HG03280 (cell line): ENCODE results near the gene FKBP8.

ENCODE experiments used
- ATAC-seq: cut with Tn5 transposase; IDR thresholded peaks from one replicate; pipeline ENCODE4 v1.9.1; 2021; ENCODE audit warnings: mild to moderate bottlenecking, moderate library complexity; ENCODE audit not compliant: unreplicated experiment

FKBP8 gene

DNA sequence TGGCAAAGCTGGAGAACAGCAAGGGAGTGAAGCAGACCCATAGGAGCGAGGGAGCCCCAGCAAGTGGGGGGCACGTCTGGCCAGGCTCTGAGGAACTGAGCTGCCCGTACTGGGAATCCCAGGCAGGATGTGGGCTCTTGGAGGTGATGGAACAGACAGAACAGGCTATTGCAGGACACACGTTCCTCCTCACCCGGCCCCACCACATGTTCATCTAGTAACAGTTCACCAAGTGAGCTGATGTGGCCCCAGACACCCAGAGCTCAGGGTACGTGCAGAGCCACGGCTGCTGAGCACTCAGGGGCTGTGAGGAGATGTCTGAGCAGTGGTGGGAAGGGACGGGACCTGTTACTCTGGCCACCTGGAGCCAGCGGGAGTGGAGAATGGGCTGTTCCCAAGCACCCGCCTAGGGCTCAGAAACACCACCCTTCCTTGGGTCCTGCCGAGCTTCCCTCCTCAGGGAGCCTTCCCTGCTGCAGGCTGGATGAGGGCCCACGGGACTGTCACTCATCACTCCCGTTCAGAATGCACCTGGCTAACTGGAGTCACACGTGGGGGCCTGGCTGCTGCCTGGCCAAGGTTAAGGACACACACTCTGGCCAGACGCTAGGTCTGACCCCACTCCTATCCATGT lies 39.9 kb downstream of the FKBP8 start:
- no peak for ATAC-seq

DNA sequence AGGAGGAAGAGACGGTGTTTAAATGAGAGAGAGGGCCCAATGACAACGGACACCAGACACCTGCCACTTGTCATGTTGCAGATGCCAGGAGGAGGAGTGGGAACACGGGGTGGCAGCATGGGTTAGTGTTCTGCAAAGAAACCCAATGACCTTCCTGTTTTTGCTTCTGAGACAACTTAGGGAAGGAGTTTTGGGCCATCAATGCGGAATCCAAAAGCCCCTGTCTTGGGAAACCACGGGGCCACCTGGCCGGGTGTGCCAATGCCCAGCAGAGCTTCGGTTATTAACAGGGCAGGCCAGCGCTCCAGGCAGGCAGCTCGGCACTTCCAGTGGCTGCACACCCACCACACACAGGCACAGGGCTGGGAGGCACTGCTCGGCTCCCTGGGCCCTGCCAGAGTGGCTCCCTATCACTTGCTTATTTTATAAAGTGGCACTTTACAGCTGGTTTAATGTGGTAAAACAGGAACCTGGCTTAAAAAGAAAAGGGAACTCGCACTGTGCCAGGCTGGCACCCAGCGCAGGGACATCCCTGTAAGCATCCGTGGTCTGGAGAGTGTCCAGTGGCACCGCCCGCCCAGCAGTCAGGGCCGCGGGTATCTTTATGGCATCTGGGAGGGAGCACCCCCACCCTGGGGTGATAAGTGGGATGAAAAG lies 40.6 kb downstream of the FKBP8 start:
- ATAC-seq: no peak

DNA sequence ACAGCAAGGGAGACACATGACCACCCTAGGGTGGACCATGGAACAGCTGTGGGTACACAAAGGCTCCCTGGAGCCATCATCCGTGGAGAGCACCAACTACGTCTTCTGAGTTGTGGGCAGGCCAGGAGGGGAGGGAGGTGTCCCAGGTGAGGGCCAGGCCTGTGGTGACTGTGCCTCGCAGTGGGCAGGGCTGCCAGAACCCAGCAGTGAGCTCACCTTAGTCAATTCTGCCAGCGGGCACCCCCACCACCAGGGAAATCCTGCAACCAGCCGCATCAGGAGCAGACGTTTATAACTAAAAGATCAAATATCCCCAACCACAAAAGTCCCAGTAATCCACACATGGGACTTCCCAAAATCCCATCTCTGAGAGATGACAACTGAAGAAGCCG lies 41.1 kb downstream of the FKBP8 start:
- no peak for ATAC-seq

DNA sequence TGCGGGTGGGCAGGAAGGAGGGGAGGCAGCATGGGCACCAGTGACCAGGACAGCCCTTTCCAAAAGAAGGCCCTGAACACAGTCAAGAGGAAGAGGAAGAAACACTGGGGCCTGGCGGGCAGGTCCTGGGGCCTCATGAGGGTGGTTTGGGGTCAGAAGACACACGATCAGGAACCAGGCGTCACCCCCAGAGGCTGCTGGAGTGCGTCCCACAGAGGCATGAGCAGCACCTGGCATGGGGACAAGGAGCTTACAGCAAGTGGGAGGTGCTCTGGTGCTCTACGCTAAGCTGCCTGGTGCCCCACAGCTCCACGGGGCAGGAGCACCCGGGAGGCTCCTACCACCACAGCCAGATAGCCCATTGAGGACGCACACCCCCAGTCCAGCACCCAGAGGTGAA lies 41.5 kb downstream of the FKBP8 start:
- ATAC-seq: no peak

DNA sequence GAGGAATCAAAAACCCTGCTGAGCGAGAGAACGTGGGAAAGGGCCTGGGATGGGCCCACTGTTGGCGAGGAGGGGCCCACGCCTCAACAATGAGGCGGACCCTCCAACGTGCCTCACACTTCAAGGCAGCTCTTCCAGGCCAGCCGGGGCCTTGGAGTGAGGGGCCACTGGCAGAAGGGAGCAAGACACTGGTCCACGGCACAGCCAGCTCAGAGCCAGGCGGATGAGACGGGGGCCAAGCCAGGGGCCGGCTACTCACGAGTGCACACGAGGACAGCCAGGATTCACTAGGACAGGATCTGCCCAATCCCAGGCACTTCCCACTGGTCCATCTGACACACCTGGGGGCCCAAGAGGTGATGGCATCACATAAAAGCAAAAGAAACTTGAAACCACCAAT lies 42.0 kb downstream of the FKBP8 start:
- no peak for ATAC-seq

DNA sequence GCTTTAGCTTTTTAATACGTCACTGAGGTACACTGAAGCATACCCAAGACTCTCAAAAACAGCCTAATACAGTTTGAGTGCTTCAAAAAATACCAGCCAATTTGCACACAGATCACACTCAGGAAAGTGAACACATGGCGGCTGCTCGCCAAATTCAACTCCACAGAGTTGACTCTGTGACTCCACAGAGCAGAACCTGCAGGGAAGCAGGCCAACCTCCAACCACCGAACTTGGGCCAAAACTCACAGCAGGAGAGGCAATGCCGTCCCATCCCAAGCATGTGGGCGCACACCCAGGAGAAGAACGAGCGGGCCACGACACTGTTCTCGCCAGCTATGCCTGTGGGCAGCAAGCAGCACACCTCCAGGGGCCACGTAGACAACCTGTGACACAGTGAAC lies 42.6 kb downstream of the FKBP8 start:
- no peak for ATAC-seq

DNA sequence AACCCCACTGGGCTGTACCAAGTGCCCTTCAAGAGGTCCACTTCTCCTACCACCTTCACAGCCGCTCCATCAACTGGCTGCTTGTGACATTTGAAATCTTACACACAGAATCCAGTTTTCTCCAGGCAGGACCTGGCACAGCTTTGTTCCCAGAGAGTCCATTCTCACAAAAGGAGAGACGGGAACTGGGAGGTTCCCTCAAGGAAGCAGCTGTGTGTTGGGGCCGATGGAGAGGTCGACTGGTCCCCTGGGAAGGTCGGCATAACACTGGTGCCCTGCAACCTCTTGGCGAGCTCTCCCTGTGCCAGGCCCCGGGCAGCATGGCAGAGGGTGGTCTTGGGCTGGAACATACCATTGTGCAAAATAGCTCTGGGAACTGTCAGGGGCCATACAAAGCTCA lies 43.0 kb downstream of the FKBP8 start:
- no peak for ATAC-seq

DNA sequence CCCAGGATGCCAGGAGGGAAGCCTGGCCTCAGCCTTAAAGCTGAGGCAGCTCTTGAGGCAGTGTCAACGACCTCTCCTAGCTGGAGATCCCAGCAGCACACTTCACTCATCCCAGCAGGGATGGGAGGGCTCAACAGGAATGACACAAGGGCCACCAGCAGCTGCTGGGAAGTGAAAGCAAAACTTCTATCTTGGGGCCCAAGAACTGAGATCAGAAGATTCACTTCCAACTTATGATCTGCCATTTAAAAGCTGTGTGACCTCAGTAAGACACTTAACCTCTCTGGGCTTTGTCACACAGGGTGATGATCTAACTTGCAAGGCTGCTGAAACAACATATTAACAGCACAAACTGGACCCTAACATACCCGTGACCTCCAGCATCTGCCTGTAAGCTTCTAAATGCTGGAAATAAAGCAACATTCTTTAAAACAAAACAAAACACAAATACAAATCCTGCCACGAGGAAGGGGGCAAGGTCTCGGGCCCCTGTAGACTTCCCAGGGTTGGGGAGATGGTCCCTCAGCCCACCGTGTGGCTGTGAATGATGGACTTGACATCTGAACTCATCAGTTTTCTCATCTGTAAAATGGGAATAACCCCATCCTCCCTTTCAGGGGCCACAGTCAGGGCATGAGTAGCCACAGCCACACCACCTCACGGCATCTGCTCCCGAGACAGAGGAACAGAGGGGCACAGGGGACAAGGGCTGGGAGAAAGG lies 44.2 kb downstream of the FKBP8 start:
- no peak for ATAC-seq

DNA sequence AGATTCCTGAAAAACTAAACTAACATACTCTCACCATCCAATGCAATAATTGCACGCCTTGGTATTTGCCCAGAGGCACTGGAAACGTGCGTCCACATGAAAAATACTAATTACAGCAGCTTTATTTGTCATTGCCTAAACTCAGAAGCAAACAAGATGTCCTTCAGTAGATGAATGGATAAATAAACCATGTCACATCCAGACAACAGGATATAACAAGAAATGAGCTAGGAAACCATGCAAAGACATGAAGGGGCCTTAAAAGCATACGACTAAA lies 46.5 kb downstream of the FKBP8 start:
- ATAC-seq: no peak

DNA sequence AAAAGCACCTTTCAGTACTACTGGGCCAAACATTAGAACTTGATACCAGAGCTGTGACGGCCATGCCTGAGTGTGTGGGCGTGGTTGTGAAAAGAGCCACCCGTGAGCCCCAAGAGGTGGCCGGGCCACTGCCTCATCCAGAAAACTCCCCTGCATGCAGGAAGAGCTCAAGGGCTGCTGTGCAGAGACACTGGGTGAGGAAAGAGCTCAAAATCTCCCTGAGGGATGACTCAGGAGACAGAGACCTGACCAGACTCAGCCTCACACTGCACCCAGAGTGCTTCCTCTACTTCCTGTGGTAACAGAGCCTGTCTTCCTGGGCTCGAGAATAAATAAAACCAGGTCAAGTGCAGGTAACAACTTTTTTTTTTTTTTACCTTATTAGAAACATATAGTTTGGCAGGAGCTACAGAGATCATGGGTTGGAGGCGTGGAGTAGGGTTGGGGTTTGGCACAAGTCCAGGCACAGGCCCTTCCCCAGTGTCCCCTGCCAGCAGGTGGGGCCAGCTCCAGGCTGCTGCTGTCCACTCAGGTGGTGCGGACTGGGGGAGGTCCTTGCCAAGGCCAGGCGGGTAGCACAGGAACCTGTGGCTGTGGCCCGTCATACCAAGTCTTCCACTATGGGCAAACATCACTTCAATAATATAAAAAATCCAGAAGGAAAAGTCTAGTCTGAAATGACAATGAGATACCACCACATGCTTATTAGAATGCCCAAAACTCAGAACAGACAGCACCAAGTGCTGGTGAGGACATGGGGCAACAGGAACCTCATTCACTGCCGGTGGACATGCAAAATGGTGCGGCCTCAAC lies 47.0 kb downstream of the FKBP8 start:
- no peak for ATAC-seq

DNA sequence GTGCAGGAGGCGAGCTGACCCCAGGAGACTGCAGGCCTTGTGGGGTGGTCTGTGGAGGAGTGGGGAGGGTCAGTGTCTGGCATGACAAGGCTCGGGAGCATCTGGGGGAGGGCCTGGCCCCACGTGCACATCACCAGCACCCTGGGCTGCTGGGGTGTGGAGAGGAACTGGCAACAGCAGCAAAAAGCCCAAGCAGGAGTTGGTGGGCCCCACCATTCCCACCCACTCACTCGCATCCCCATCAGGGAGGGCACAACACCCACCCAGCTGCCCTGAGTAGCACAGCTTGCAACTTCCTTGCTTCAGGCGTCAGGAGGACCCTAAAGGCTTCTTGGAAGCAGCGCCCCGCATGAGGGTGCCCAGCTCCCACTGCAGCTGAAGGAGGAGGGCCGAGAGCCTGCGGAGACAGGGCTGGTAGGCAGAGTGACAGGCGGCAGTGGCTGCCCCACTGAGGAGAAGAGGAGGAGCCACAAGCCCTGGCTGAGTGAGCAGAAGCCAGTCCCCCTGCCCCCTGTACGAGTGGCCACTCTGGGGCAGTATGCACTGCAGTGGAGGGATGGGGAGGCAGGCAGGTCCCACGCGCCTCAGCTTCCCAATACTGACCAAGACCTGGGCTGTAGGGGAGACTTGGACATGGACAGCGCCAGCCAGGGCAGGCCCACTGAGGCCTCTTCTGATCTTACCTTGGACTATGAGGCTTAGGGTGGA lies 48.0 kb downstream of the FKBP8 start:
- no peak for ATAC-seq

DNA sequence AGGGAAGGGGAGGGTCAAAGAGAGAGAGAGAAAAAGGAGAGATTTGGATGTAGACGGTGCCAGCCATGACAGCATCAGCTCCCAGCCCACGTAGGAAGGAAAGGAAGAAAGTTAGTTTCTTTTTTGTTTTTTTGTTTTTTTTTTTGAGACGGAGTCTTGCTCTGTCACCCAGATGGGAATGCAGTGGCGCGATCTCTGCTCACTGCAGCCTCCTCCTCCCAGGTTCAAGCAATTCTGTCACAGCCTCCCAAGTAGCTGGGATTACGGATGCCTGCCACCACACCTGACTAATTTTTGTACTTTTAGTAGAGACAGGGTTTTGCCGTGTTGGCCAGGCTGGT lies 49.1 kb downstream of the FKBP8 start:
- ATAC-seq: no peak

DNA sequence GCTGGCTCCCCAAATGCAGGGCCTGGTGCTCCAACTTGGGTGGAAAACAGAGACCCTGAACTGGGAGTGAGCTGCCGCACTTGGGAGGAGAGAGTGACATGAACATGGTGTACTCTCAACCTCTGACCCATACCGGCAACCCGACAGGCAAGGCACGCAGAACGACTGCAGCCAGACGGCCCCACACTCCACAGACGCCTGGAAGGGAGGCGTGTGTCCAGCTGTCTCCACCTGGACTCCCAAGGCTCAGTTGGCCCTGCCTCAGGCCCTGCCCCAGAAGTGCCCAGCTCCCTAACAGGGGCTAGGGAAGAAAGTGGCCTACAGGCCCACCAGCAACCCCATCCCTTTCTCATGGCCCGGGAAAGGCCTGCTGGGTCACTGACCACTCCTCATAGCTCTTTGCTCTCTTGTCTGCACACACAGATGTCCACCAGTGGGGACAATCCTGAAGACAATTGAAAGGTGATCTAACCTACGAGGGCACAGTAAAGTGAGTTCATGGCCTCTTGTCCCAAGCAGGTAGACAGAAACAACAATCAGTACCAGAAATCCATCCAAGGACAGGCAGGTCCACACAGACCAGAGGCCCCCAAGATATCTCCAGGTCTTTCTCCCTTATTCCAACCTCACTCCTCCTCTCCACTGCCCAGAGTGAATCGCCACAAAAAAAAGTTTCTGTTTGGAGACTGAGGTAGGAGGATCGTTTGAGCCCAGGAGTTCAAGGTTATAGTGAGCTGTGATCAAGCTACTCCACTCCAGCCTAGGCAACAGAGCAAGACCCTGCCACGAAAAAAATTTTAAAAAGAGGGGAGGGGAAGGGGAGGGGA lies 49.7 kb downstream of the FKBP8 start:
- no peak for ATAC-seq

DNA sequence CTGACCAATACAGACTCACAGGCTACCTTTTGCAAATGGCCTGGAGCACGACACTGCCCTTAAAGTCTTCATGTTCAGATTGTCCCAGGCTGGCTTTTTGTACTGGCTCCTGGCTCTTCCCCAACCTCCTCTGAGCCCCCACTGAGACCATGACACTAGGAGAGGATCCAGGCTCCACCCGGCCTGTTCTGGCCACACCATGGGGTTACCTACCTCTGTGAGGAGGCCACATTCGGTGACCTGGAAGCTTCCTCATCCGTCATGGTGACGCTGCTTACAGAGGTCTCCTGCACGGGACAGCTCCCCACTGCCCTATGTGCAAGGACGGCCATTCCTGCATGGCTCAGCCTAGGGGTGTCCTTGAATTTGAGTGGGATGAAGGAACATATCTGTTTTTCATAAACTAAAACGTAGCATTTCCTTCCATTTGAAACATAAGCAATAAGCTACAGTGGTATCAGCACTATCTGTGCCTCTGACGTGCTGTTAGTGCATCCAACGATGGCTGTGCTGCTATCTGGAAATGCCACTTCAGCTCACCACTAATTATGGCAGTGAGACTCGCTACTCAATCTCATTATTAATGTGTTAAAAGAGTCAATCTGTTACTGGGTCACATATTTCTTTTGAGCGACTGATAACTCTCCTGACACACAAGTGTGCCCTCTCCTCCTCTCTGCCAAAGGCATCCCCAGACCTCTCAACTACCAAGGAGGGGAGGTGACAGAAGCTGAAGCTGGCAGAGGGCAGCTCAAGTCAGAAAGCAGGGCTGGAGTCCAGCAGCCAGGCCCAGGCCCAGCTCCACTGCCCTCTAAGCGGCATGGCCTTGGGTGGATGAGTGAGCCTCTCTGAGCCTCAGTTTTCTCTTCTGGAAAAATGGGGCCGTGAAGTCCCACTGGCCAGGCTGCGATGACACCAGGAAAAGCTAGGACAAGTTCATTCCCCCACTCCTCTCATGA lies 51.1 kb downstream of the FKBP8 start:
- ATAC-seq: no peak

DNA sequence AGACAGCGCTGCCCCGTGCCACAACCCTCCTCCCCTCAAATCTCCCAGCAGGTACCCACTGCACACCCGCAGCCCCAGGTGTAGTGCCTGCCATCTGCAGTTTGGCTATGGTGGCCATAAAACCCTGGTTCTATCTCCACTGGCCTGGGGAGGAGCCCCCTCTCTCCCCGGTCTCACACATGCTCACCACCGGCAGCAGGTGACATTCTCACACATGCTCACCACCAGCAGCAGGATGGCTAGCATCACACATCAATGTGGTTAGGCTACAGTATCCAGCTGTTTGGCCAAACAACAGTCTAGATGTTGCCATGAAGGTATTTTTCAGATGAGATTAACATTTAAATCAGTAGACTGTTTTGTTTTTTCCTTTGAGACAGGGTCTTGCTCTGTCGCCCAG lies 52.6 kb downstream of the FKBP8 start:
- ATAC-seq: no peak

DNA sequence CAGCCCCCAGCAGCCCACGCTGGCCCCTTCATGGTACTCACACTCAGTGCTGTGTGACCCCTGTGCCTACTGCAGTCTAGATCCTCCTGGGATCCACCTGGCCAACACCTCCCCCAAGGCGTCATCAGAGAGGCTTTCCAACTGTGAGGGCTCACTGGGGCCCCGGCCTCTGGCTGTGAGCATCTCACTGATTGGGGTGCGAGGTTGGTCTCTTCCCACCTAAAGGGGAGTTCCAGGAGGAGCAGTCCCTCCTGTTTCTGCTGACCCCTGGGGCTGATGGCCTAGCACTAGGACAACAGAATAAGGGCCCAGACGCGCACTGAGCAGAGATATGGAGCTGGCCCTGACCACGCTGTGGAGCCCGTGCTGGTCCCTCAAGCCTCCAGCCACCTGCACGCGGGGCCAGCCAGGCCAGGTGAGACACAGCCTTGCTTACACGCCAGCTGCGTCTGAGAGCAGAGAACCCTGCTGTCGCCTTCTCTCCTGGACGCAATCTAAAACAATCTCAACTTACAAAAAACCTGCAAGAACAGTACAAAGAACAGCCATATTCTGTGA lies 53.7 kb downstream of the FKBP8 start:
- no peak for ATAC-seq

DNA sequence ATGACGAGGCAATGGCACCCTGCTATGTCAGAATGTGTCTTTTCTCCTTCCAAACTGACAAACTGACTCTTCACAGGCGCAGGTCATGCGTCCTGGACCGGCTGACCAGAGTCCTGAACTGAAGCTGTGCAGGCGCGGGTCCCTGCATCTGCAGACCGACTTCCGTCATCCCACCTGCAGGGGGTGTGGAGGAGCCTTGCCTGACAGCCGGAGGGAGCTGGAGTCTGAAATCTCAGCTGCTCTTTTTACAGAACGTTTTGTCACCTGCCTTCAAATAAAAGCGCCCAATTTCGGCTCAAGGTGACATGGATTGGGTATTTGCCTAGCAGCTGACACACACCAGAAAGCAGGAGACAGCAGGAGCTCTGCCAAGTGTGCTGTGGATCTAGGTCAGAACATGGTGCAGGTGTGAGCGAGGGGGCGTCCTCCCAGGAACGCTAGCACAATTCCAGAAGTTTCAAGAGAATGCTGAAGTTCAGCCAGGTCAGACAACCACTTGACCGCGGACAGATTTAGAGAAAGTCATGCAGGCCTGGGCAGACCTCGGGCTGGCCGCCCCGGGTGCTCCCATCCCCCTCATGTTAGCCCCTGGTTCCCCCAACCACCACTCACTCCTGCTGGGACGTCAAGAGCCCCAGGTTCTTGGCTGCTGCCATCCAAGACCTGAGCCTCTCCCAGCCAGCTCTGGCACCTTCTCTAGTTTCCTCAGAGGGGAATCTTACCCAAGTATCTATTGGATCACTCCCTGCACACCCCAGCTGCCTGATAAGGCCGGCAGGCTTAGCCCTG lies 54.3 kb downstream of the FKBP8 start:
- ATAC-seq: no peak

DNA sequence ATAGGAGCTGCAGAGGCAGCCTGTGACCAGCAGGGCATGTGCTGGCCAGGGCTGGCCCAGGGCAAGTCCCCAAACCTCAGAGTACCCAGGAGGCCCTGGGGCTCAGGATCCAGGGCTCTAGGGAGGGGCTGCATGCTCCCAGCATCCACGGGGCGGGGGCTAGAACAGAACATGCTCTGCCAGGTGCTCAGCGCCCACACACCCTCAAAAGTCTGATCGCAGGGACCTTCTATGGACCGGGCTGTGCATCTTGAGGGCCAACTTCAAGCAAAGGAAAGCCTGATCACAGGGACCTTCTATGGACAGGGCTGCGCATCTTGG lies 55.0 kb downstream of the FKBP8 start:
- ATAC-seq: no peak
